GM12801 (cell line): ENCODE results near the gene SH3RF3.

Experiments
- CTCF ChIP-seq: IDR thresholded peaks from one replicate; pipeline ENCODE4 v1.5.1; 2011; ENCODE audit warnings: control low read depth; ENCODE audit not compliant: insufficient read length; ENCODE audit errors: extremely low read depth

The SH3RF3 gene

GRCh38 chr2:109265953-109266352 is 136.9 kb downstream of the SH3RF3 start:
- no peak for TF ChIP-seq CTCF

- TF ChIP-seq CTCF, result no peak
These were observed 137.5 kb downstream of the SH3RF3 start for GRCh38 chr2:109266496-109266895.

GRCh38 chr2:109266998-109267854 is 138.2 kb downstream of the SH3RF3 start:
- TF ChIP-seq CTCF, result no peak

GRCh38 chr2:109268916-109269315 is 139.9 kb downstream of the SH3RF3 start:
- no peak for TF ChIP-seq CTCF

- no peak for TF ChIP-seq CTCF
These were observed 140.9 kb downstream of the SH3RF3 start for GRCh38 chr2:109269706-109270504.

GRCh38 chr2:109270505-109271312 is 141.7 kb downstream of the SH3RF3 start:
- no peak for TF ChIP-seq CTCF

- TF ChIP-seq CTCF, result no peak
These were observed 142.9 kb downstream of the SH3RF3 start for GRCh38 chr2:109271920-109272319.
